Liver (tissue), 2 donors: ENCODE results near the gene SAMD5.

ENCODE experiments used
- CTCF ChIP-seq: fragments of 150-350 bp; IDR thresholded peaks from 2 replicates; pipeline ENCODE4 v1.5.1; 2017; ENCODE audit warnings: improper control_type of control experiment, low read depth, low read length; ENCODE audit not compliant: missing input control
- YY1 ChIP-seq: IDR thresholded peaks from 2 replicates; pipeline ENCODE4 v1.6.1; 2016; ENCODE audit warnings: antibody characterized with exemption, mild to moderate bottlenecking
- donor health status: healthy.

GRCh38 chr6:147506704-147507114 lies 1.8 kb upstream of the SAMD5 start:
- TF ChIP-seq YY1 (no peak), CTCF (peak; percentile 77)
